GM10847 (cell line): ENCODE results near the gene C4B.
"Not testable (repeated sequence)": the region's sequence is repeated elsewhere in the genome, so short reads cannot be mapped to it uniquely, and the experiment has no call there.

Experiments
- POLR2A ChIP-seq: IDR thresholded peaks from 2 replicates; pipeline ENCODE4 v1.6.1; 2011; ENCODE audit not compliant: insufficient read length; ENCODE audit errors: extremely low read depth

C4B gene

DNA sequence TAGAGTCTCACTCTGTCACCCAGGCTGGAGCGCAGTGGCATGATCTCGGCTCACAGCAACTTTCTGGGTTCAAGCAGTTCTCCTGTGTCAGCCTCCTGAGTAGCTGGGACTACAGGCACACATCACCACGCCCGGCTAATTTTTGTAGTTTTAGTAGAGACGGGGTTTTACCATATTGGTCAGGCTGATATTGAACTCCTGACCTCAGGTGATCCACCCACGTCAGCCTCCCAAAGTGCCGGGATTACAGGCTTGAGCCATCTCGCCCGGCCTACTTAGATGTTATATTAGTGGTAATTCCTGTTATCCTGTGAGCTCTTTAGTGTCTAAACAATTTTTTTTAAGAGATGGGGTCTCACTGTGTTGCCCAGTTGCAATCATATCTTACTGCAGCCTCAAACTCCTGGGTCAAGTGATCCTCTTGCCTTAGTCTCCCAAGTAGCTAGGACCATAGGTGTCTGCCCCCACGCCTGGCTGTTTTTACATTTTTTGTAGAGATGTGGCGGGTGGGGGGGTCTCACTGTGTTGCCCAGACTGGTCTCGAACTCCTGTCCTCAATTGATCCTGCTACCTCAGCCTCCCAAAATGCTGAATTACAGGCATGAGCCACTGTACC lies 36.7 kb upstream of the C4B start:
- TF ChIP-seq POLR2A, result no peak

DNA sequence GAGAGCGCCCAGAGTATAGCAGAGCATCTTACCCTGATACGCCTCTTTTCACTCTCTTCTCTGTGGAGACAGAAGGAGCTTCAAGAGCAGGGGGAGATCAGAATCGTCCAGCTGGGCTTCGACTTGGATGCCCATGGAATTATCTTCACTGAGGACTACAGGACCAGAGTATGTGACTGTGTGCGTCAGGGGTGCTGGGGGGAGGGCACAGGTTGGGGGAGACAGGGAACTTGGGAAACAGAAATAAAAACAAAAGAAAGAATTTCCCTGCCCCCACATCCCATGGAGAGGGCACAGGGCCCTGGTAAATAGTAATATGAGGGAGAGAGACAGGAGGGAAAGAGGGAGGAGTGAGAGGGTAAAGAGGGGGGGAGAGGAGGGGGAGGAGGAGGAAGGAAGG lies 35.8 kb upstream of the C4B start:
- TF ChIP-seq POLR2A, result no peak

DNA sequence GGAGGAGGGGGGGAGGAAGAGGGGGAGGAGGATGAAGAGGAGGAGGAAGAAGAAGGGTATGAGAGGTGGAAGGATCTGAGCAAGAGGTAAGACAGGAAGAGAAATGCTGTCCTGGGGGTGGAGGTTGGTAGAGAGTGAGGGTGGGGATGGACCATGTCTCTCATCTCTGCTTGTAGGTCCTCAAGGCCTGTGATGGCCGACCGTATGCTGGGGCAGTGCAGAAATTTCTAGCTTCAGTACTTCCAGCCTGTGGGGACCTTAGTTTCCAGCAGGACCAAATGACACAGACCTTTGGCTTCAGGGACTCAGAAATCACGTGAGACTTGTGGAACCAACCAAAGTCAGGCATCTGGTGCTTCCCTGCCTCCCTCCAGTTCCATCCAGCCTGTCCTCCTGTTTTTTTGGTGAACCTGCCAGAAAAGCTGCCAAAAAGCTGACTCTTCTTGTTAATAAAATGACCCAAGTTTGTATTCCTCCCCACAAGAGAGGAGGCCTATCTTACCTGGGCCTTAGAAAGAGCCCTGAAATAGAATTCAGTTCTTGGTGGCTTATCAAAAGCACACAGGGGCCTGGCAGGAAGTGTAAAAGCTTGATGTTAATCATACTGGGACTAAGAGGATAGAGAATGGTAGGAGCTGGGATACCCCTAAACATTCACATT lies 35.2 kb upstream of the C4B start:
- no peak for TF ChIP-seq POLR2A

DNA sequence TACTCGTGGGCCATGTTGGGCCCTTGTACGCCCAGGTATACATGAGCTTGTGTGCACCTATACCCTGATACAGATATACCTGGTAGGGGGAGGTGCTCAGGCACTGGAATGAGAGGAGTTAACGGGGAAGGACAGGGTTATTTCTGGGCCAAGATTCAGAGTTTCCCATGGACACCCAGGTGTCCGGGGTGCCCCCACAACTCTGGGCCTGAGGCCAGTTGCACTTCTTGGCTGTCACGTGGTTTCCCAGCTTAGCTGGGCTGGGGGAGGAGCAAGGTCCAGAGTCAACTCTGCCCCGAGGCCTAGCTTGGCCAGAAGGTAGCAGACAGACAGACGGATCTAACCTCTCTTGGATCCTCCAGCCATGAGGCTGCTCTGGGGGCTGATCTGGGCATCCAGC lies 32.9 kb upstream of the C4B start, which contains the start of gene C4A:
Gene C4A, plus strand, starts transcription at position 314 of the 400 bp plus-strand sequence. Its CDS starts 51 bp downstream, at position 365.
- not testable (repeated sequence) for TF ChIP-seq POLR2A

DNA sequence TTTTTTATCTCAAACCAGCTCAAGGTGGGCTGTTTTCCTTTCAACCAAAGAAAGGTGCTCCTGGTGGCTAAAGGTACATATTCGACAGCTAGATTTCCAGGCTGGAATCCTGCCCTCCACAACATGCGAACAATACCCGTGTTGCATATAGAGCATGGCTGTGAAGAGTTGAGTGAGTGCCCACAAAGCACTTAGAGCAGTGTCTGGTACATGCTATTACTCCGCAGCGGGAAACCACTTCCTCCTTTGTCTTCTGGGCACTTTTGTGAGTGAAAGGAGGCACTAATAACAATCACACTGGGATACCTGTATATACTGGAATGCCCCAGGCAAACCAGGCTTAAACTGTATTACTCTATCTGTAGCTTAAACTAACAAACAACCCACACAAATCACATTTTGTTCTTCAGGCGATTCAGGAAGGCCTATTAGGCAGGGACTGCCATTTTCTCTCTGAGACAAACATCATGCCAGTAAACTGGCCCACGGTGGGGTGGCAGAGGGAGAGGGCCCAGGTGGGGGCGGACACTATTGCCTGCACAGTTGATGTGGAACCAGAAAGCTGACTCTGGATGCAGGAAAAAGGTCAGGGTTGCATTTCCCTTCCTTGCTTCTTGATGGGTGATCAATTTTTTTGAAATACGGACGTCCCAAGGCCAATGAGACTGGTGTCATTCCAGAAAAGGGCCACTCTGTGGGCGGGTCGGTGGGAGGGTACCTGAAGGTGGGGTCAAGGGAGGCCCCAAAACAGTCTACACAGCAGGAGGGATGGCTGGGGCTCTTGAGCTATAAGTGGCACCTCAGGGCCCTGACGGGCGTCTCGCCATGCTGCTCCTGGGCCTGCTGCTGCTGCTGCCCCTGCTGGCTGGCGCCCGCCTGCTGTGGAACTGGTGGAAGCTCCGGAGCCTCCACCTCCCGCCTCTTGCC lies 23.3 kb downstream of the C4B start, which contains the start of gene CYP21A2:
Gene CYP21A2, plus strand, starts transcription at position 818 of the 927 bp plus-strand sequence. Its CDS starts 8 bp downstream, at position 826.
- not testable (repeated sequence) for TF ChIP-seq POLR2A

DNA sequence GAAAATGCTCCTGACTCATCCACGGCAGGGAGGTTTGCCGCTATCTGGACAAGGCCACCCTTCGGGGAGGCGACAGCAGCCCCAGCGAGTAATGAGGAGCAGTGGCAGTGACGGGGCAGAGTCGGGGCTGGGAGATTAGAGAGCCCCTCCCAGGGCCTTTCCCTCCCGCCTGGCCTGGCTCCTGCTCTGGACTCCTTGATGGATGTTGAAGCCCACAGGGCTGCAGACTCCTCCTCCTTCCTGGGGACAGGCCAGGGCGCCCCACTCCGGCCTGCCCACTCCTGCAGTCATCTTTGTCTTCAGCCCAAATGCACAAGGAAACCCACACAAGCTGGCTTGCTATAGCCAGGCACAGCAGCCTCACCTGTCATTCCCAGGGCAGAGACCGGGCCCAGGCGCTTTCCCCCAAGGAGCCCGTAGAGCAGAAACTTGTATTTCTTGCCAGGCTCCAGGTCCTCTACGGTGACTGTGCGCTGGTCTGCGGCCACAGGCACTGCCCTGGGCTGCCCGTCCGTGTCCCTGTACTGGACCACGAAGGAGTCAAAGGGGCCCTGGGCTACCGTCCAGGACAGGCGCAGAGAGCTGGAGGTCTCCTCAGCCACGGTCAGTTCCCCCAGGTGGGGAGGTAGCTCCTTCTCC lies 31.3 kb downstream of the C4B start:
- TF ChIP-seq POLR2A, result no peak

DNA sequence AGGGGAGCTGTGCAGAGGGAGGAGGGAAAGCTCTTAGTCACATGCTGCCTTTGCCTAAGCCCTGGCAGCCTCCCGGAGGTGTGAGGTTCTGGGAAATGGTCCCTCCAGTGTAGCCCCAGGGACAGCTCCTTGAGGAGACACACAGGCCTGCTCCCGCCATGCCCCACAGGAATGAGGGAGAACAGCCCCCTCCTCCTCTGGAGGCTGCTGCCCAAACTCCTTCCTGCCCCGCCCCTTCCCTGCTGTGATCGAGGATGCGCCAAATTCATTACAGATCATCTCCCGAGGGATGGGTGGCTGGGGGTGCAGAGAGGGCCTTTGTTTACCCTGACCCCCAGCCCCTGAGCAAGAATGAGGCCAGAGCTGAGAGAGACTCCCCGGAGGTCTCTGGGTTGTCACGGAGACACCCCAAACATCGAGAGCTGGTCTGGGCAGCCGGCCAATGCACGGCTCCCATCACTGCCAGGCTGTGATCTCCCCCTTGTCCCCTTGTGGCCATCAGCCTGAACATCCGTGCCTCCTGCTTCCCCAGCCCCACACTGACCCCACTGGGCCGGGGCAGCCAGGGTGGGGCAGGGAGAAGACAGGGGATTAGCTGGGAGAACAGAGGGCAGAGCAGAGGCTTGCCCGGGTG lies 32.0 kb downstream of the C4B start:
- no peak for TF ChIP-seq POLR2A

DNA sequence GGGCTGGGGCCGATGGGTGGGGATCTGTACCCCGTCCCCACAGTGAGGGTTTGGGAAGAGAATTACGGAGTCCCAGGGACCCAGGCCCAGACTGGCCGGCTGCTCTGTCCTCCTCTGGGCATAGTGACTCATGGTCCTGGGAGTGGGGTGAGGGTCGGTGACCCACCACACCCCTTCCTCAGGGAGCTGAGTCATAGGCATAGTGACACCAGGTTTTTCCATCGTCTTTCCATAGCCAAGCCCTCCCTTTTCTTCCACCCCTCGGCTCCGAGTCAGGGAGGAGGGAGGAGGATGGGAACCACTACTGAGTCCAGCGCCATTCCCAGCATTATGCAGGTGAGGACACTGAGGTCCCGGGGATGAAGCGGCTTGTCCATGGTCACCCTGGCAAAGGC lies 32.5 kb downstream of the C4B start:
- no peak for TF ChIP-seq POLR2A

DNA sequence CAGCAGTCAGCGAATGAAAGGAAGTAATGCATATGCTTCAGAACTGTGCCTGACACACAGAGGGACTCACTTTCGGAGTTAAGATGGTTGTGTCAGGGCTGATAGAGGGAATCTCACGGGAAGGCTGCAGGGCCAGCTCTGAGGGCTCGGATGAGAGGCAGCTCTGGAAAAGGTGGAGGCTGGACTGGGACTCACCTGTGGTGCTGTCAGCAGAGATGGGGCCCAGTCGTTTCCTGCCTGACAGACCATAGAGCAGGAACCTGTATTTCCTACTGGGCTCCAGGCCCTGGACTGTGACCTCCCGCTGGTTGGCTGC lies 32.9 kb downstream of the C4B start:
- TF ChIP-seq POLR2A, result no peak

DNA sequence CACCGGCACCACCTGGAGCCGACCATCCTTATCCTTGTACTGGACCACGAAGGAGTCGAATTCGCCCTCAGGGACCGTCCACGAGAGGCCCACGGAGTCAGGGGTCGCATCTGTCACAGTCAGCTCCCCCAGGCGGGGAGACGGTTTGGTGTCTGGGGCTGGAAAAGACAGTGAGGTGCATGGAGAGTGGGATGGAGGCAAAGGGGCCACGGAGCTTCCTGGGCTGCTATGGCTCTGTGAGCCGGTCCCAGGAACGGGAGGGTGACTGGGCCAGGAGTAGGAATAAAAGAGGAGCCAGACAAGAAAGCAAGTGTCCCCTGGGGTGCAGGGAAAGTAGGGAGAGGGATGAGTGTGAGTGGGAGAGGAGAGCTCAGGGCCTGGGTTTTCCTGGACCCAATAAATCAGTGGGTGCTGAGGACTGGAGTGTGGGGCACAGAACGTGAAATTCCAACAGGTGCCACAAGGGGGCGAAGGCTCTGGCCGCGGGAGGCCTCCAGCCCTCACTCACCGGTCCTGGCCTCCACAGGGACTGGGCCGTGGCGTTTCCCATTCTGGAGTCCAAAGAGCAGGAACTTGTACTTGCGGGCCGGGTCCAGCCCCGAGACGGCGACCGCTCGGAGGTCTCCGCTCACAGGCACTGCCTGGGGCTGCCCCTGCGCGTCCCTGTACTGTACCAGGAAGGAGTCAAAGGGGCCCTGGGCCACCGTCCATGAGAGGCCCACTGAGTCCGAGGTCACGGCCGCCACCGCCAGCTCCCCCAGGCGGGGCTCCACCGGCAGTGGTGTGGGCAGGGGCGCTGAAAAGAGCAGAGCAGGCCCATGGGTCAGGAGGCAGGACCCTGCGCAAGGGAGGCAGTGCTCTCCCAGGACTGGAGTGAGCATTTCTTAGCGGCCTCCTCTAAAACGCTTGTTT lies 33.5 kb downstream of the C4B start:
- no peak for TF ChIP-seq POLR2A

DNA sequence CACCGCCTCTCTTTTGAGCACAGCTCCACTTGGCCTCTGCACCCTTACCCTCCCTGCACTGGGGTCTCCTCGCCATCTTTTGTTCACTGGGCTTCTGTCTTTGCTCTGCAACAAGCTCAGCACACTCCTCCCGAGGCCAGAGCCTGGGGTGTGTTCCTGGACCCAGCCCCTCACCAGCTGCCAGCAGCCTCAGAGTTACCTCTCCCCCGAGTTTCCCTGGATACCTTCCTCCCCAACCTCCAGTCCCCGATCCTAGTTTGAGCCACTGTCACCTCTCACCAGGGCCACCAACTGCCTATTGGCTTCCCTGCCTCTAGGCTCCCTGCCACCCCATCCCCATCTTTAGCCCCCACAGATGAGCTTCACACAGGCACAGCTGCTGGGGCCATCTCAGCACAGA lies 36.0 kb downstream of the C4B start:
- no peak for TF ChIP-seq POLR2A

DNA sequence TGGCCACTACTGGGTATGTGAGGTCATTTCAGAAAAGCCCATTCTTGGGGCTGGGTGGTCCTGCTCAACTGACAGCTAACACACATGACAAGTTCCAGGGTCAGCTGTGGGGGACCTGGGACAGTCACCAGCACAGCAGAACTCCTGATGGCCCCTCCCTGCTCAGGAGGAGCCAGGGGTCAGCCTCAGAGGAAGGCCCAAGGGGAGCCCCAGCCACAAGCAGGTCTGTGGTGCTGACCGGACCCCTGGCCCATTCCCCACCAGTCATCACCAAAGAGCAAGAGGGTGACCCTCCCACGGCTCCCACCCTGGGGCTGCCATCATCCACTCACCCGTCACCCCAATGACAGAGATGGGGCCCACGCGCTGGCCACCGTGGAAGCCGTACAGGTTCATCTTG lies 41.7 kb downstream of the C4B start:
- no peak for TF ChIP-seq POLR2A

DNA sequence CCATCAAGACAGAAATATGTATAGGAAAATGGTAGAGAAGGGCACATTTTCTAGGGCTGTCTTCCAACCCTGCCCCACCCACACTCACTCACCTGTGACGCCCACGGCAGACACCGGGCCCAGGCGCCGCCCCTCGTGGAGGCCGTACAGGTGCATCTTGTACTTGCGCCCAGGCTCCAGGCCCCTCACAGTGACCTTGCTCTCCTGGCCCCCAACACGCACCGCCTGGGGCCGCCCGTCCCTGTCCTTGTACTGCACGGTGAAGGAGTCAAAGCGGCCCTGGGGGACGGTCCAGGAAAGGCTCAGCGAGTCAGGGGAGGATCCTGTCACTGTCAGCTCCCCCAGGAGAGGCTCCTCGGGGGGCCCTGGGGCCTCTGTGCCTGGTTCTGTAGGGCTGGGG lies 43.4 kb downstream of the C4B start:
- no peak for TF ChIP-seq POLR2A

DNA sequence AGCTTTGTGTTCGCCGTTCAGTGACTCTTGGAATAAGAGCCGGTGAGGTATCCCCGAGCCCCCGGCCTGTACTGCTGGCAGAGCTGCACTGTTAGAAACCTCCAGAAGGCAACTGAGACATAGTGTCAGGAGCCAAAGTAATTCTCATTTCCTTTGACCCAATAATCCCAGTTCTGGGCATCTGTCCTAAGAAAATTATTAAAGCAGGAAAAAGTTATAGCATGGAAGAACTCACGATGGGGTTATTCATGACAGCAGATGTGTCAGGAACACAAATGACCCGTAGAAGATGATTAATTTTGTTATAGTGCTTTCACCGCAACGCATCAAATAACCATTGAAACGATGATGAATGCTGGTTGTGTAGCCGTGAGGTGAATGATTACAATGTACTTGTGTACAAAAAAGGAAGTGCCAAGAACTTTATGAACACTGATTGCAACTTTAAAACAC lies 43.9 kb downstream of the C4B start:
- TF ChIP-seq POLR2A, result no peak
